OCI-LY3 (cell line): ENCODE results near the gene PDXK.

Experiments
- CTCF ChIP-seq: fragments of 200-600, 300-600 bp; sonication (generic); IDR thresholded peaks from 2 replicates; pipeline ENCODE4 v1.5.1; 2014; ENCODE audit warnings: antibody characterized with exemption, low read length, low read depth
- EZH2phosphoT487 ChIP-seq: fragments of 200-600 bp; shearing (Covaris generic); IDR thresholded peaks from 2 replicates; pipeline ENCODE4 v1.6.1; 2018; ENCODE audit warnings: antibody characterized with exemption, mixed run types, low read depth

GRCh38 chr21:43799301-43799840, 80.4 kb downstream of the PDXK start:
- TF ChIP-seq CTCF (no peak), EZH2phosphoT487 (no peak)
